Measurements from ENCODE around the gene RNASE7.

The RNASE7 gene

DNA sequence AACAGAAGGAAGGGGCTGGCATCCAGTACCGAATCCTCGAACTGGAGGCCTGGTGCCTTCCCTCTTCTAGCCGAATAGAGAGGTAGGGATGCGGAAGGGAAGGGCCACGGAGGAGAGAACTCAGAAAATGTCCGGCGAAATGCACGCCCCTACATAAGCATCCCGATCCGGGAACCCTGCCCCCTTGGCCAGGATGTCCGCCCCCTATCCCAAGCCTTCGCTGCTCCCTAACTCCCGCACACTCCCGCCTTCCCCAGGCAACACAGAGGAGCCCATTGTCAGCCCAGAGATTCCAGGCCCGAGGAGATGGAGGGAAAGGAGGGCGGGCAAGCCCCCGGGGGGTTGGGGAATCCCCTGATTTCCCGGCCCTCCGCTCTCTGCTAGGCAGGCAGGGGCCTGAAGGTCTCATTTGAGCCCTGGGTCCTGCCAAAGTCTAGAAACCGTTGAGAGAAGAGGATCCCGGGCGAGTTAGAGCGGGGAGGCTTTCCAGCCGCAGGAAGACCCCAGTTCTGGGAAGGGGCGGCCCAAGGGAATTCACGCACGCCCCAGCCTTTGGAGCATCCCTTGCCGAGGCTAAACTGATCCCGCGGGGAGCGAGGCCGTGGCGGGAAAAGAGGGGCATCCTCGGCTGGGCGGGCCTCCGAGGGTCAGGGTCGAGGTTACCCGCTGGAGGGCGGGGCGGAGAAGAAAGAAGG is 27.4 kb downstream of the RNASE7 start:
- no peak for DNase-seq

DNA sequence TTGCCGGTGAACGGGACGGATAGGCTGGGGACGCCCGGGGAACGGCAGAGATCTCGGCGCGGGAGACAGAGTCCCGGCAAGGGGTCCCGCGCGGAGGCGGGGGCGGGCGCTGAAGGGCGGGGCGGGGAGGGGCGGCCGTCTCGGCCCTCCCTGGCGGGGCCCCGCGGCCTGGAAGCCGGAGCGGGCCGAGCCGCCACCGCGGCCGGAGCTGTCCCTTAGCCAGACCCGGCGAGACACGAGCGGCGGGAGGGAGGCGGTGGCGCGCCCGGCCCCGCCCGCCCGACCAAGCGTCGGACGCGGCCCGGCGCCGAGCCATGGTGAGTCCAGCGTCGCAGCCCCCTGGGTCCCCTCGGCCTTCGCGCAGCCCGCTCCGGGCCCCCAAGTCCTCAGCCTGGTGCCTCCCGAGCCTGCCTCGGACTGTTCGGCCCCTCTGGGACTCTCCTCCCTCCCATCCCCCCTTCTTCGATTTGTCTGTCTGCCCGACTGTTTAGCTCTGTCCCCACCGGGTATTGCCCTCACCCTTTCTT is 28.0 kb downstream of the RNASE7 start, which contains the start of gene ARHGEF40:
ARHGEF40 (plus strand) TSS at position 222 of the 527 bp plus-strand sequence; CDS start at position 315, 93 bp downstream.
- no peak for DNase-seq

GRCh38 chr14:21070610-21071224 is 28.6 kb downstream of the RNASE7 start:
- DNase-seq: no peak

GRCh38 chr14:21071225-21072030 is 29.3 kb downstream of the RNASE7 start:
- DNase-seq: no peak

GRCh38 chr14:21072031-21072473 is 29.9 kb downstream of the RNASE7 start:
- DNase-seq: no peak

DNA sequence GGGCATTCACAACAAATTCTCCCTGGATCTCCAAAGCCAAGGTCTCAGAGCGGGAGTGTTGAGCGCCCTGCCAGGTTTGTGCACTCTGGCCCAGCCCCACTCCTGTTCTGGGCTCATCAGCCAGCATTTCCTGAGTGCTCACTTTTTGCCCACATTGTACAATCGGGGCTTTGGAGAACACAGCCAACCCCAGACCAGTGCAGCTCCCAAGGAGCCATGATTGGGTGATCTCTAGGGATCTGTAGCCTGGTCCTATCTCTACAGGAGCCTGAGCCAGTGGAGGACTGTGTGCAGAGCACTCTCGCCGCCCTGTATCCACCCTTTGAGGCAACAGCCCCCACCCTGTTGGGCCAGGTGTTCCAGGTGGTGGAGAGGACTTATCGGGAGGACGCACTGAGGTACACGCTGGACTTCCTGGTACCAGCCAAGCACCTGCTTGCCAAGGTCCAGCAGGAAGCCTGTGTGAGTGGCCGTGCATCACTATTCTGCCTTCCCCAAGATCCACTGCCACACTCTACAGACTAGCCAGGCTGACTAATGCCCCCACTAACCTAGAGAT is 30.7 kb downstream of the RNASE7 start:
- DNase-seq: no peak

DNA sequence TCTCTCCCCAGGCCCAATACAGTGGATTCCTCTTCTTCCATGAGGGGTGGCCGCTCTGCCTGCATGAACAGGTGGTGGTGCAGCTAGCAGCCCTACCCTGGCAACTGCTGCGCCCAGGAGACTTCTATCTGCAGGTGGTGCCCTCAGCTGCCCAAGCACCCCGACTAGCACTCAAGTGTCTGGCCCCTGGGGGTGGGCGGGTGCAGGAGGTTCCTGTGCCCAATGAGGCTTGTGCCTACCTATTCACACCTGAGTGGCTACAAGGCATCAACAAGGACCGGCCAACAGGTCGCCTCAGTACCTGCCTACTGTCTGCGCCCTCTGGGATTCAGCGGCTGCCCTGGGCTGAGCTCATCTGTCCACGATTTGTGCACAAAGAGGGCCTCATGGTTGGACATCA is 31.8 kb downstream of the RNASE7 start:
- no peak for DNase-seq

DNA sequence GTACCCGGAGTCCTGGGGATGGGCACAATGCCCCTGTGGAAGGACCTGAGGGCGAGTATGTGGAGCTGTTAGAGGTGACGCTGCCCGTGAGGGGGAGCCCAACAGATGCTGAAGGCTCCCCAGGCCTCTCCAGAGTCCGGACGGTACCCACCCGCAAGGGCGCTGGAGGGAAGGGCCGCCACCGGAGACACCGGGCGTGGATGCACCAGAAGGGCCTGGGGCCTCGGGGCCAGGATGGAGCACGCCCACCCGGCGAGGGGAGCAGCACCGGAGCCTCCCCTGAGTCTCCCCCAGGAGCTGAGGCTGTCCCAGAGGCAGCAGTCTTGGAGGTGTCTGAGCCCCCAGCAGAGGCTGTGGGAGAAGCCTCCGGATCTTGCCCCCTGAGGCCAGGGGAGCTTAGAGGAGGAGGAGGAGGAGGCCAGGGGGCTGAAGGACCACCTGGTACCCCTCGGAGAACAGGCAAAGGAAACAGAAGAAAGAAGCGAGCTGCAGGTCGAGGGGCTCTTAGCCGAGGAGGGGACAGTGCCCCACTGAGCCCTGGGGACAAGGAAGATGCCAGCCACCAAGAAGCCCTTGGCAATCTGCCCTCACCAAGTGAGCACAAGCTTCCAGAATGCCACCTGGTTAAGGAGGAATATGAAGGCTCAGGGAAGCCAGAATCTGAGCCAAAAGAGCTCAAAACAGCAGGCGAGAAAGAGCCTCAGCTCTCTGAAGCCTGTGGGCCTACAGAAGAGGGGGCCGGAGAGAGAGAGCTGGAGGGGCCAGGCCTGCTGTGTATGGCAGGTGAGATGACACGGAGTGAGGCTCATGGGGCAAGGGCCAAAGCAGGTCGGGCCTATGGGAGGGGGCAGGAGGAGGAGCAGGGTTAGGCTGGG is 32.5 kb downstream of the RNASE7 start:
- DNase-seq: no peak

GRCh38 chr14:21075719-21076437 is 33.7 kb downstream of the RNASE7 start:
- no peak for DNase-seq

DNA sequence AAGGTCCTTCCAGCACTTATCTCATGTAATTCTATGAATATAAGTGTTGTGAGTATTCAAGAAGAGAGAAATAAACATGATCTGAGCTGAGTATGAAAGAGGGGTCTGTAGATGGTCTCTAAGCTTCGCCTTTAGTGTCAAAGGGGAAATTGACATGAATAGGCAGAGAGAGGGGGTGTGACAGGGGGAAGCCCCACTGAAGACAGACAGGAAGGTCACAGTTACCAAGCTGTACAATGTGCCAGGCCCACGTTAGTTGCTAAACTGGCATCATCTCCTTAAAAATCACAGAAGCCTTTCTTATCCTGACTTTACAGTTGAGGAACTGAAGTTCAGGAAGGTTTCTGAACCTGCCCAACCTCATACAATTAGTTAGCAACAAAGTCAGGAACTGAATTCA is 35.5 kb downstream of the RNASE7 start:
- DNase-seq: no peak

- no peak for DNase-seq
Observed at GRCh38 chr14:21078287-21078686, 36.1 kb downstream of the RNASE7 start.

DNA sequence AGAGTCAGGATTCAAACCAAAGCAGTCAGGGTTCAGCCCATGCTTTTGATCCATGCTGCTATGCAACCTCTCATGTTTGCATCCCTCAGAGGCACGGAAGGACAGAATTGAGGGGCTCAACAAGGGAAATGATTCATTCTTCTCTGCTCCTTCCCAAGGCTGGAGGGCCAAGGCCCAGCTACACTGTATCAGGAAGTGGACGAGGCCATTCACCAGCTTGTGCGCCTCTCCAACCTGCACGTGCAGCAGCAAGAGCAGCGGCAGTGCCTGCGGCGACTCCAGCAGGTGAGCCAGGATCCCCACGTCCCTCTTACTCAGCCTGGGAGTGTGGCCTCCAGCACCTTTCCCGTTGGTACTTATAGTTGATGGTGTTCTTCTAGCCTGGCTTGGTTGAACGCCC is 36.6 kb downstream of the RNASE7 start:
- no peak for DNase-seq

DNA sequence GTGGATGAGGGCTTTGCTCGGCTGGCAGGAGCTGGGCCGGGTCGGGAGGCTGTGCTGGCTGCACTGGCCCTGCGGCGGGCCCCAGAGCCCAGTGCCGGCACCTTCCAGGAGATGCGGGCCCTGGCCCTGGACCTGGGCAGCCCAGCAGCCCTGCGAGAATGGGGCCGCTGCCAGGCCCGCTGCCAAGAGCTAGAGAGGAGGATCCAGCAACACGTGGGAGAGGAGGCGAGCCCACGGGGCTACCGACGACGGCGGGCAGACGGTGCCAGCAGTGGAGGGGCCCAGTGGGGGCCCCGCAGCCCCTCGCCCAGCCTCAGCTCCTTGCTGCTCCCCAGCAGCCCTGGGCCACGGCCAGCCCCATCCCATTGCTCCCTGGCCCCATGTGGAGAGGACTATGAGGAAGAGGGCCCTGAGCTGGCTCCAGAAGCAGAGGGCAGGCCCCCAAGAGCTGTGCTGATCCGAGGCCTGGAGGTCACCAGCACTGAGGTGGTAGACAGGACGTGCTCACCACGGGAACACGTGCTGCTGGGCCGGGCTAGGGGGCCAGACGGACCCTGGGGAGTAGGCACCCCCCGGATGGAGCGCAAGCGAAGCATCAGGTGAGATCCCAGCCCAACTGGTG is 39.5 kb downstream of the RNASE7 start:
- DNase-seq: no peak

DNA sequence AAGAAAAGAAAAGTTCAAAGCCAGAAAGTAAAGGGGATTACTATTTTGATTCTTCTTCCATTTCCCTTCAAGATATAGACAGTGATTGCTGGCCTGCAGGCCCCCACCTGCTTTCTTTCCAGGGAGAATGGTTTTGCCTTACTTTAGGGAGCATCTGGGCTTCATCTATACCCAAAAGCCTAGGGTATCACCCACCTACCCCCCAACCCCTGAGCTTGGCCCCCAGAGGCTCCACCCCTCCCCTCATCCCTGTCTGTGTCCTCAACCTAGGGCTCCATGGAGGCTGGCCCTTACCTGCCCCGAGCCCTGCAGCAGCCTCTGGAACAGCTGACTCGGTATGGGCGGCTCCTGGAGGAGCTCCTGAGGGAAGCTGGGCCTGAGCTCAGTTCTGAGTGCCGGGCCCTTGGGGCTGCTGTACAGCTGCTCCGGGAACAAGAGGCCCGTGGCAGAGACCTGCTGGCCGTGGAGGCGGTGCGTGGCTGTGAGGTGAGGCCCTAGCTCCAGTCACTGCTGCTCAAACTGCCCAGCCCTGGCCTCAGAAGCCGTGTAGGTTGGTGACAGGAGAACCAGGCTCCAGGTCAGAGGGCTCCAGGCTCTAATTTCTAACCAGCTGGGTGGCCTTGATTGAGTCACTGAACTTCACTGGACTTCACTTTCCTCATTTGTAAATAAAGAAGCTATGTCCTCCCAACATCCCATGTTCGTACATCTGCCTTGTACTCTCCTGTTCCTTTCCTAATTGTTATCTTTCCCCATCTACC is 41.6 kb downstream of the RNASE7 start:
- DNase-seq: no peak

DNA sequence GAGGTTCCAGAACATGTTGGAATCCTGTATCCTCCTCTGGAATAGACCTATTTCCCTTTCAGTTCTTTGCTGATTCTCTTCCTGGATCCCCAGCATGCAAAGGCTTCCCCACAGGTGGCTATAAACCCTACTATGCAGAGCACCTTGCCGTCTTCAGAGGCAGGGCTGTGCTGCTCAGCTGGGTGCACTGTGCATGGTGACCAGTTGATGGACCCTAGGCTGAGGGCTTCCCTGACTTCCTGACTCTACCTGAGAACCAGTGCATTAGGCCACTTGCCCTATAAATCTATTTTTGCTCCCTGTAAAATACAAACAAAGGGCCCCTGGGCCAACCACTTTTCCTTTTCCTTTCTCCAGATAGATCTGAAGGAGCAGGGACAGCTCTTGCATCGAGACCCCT is 42.2 kb downstream of the RNASE7 start:
- no peak for DNase-seq

DNA sequence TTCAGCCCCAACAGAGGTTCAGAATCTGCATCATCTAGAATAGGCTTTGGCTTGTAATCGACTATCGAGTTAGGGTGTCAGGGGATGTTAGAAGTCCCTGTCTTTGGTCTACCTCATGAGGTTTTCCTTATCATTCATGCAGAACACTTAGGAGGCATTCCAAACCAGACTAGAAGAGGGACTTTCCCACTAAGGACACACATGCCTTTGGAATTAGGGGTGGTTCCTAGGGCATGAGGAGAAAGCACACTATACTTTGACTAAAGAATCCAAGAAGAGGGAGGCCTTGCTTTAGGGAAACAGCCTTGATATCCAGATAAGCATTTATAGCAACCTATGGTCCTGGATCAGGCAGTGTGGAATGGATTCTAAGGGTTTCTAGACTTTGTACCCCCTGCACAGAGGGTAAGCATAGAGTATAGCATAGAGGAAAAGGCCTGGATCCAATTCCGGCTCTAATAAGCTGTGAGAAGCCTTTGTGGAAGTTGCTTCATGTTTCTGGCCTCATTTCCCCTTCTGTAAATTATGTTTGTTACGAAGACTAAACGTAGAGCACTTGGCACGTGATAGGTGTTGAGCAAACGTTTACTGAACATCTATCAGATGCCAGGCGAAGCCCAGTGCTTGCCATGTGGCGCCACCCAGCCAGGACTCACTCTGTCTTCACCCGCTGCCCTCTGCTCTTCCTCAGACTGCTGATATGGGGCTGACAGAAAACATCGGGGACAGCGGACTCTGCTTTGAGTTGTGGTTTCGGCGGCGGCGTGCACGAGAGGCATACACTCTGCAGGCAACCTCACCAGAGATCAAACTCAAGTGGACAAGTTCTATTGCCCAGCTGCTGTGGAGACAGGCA is 43.1 kb downstream of the RNASE7 start:
- DNase-seq: no peak

GRCh38 chr14:21086908-21087293 is 44.7 kb downstream of the RNASE7 start:
- DNase-seq: no peak

DNA sequence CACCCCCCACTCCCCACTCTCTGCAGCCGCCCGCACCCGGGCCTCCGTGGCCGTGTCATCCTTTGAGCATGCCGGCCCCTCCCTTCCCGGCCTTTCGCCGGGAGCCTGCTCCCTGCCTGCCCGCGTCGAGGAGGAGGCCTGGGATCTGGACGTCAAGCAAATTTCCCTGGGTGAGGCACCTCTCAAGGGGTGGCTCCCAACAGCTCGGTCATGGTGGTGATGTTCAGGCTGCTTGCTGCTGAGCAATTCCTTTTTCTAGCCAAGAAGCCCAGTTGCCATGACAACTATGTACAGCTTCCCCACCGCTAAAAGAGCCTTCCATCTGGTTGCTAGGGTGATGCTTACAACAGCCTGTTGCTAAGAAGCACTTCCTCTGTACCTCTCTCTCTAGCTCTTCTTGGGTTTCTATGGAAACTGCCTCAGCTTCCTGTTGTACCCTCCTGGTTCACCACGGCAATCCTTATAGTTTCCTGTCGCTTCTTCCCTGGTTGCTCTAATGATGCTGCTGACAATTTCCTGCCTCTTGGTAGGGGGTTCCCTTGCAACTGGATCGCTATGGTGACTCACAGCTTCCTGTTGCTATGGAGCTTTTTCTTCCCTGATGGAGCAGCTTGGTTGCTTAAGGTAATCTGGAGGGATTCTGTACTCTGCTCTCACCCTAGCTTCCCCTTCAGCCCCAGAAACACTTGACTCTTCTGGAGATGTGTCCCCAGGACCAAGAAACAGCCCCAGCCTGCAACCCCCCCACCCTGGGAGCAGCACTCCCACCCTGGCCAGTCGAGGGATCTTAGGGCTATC is 45.3 kb downstream of the RNASE7 start:
- DNase-seq: no peak

Measured in NCI-H1436 treated with DMSO at 0.1 percent for 48 hours (cell line).